GM21576 (cell line): ENCODE measurements around the gene SLITRK1.

ENCODE experiments used
- ATAC-seq: cut with Tn5 transposase; IDR thresholded peaks from one replicate; pipeline ENCODE4 v1.9.1; 2021; ENCODE audit warnings: mild to moderate bottlenecking, moderate library complexity; ENCODE audit not compliant: unreplicated experiment

Gene SLITRK1, protein sequence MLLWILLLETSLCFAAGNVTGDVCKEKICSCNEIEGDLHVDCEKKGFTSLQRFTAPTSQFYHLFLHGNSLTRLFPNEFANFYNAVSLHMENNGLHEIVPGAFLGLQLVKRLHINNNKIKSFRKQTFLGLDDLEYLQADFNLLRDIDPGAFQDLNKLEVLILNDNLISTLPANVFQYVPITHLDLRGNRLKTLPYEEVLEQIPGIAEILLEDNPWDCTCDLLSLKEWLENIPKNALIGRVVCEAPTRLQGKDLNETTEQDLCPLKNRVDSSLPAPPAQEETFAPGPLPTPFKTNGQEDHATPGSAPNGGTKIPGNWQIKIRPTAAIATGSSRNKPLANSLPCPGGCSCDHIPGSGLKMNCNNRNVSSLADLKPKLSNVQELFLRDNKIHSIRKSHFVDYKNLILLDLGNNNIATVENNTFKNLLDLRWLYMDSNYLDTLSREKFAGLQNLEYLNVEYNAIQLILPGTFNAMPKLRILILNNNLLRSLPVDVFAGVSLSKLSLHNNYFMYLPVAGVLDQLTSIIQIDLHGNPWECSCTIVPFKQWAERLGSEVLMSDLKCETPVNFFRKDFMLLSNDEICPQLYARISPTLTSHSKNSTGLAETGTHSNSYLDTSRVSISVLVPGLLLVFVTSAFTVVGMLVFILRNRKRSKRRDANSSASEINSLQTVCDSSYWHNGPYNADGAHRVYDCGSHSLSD

DNA sequence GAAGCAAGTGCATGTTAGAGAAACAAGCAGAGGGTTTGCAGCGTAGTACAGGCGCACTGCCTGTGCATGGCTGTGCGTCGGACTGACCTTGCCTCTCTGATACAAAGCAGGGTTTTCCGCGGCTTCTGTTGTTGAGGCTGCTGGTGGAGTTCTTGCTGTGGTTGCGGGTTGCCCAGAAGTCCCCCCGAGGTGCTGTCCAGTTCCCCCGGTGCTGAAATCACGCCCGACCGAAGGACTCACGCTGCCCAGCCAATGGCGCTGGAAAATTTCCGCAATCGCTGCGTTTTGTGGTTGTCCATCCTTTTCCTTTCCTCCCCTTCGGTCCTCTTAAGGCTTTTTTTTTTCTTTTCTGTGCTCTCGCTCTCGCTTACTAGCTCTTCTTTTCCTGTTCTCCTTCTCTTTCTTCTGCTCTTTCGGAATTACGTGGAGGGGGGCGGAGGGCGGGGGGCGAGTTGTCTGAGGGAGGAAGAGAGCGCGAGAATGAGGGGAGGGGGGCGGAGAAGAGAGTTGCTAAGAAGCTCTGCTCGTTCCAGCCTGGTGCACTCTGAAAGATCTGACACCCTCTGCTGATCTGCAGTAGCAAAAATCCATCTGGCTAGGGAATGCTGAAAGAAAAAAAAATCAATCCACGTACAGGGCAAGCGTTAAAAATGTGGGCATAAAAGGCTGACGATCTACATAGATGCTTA, at the start of gene SLITRK1:
Gene SLITRK1 (minus strand): TSS at position 558 of the 689 bp plus-strand sequence. CDS start 967 bp downstream, outside the sequence.
- no peak for ATAC-seq

DNA sequence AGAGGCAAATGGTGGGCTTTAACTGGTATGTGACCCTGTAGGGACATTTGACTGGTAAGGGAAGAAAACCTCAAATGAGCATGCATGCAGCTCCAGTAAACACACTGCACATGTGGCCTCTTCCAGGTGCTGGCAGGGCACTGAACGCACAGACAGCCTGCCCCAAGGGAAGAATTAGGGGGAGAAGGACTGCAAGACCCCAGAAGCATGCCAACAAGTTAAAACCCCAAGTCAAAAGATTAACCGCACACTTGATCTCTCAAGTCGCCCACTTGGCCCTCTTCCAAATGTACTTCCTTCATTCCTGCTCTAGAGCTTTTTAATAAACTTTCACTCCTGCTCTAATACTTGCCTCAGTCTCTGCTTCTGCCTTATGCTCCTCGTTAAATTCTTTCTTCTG, 46.9 kb upstream of the SLITRK1 start:
- ATAC-seq, result no peak

DNA sequence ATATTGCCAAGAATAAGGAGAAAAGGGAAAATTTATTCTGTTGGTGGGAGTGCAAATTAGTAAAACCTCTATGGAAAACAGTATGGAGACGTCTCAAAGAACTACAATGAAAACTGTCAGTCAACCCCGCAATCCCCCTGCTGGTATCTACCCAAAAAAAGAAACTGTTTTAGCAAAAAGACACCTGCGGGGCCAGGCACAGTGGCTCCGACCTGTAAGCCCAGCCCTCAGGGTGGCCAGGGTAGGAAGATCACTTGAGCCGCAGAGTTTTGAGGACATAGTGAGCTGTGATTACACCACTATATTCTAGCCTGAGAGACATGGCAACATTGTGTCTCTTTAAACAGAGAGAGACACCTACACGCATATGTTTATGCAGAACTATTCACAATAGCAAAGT, 37.5 kb upstream of the SLITRK1 start:
- no peak for ATAC-seq

DNA sequence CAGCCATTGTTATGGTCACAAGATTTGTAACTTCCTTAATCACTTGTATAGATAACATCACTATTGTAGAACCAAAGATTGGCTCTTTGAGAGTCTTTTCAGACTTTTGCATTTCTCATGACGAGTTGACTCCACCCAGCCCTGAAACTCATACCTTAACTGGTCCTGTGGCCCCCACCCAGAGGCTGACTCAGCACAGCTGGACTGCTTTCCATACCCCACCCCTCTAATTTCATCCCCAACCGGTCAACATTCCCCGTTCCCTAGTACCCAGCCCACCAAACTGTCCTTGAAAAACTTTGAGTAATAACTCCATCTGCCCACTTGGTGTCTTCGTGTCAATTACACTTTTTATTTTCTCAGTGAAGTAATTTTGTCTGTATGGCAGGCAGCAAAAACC, 32.1 kb upstream of the SLITRK1 start:
- ATAC-seq, result no peak

DNA sequence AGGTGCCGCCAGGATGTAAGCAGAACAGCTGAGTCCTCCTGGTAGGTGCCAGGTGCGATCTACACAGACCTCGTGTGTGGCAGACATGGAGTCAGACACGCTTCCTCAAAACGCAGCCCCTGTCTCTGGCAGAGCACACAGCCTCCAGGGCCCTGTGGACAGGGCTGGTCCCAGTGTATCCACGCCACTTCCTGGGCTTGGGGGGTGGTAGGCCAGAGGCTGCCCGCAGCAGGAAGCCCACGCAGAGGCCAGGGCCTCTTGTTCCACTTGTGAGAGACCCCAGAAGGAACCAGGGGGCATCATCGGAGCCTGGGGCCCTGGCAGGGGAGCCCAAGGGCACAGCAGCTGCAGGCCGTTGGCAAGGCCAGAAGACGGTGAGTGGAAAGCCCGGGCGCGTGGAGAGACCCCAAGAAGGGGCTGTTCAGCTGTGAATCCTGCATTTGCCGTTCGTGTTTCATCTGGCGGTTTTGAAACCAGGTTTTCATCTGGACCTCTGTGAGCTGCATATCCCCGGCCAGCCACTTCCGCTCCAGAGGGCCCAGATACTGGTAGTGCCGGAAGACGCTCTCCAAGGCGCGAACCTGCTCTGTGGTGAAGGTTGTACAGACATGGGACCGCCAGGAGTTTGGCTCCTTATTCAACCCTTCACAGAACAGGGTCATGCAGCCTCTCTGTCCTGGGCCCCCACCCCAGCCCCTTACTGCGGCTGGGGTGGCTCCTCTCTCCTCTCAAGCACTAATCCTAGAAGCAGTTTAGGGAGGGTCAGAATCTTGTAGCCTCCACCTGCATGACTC, 25.1 kb upstream of the SLITRK1 start:
- no peak for ATAC-seq

DNA sequence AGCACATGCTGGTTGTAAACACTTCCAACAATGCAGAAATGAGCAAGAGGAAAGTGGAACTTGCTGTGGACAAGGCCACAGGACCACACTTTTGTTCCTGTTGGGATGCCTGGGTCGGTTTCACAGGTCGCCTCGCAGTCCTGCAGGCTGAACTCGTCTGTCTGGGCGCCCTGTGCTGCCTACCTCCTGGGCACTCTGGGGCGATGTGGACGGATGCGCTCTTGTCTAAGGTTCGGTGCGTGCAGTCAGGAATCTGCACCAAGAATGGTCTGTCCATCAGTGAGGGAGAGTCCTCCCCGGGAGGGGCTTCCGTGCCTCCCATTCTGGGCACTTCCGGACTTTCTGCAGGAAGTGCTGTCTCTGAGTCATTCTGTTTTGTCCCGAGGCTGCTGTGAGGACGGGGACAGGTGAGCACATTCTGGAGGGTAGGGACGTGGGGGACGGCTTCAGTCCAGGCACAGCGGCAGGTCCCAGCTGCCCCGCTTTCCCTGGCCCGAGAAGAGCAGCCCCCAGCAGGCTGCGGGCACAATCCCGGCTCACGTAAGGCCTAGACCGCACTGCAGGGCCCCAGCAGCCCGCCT, 24.1 kb upstream of the SLITRK1 start:
- ATAC-seq, result no peak

DNA sequence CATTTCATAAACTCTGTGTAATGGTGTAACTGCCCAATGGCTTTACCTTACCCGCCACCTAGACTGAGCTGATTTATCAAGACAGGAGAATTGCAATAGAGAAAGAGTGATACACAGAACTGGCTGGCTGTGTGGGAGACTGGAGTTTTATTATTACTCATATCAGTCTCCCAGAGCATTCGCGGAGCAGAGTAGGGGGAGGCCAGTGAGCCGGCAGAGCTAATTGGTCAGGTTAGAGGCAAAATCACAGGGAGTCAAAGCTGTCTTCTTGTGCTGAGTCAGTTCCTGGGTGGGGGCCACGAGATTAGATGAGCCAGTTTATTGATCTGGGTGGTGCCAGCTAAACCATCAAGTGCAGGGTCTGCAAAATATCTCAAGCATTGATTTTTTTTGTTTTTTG, 23.4 kb upstream of the SLITRK1 start:
- ATAC-seq, result no peak

DNA sequence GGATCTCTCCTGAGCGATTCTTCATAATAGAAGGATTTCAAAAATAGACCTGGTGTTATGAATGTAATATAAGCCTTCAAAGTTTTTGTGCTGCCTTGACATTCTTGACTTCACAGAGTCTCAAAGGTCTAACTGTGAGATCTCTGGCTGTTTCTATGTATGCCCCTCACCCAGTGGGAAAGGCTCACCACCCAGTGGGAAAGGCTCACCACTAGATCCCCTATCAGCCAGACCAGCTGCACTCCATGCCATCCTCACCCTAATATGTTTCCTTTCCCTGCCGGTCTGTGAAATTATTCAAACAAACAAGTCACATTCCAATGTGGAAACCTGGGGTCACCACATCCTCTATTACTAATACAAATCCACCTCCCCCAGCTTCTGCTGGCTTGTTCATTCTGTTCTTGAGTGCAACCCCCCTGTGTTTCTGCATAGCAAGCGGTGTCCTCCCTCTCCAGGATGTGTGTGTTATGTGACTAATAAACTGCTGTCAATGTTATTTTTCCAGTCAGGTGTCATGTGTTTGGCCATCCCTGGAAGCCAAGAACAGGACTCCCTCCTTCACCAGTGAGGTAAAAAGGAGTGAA, 13.8 kb upstream of the SLITRK1 start:
- ATAC-seq, result no peak

DNA sequence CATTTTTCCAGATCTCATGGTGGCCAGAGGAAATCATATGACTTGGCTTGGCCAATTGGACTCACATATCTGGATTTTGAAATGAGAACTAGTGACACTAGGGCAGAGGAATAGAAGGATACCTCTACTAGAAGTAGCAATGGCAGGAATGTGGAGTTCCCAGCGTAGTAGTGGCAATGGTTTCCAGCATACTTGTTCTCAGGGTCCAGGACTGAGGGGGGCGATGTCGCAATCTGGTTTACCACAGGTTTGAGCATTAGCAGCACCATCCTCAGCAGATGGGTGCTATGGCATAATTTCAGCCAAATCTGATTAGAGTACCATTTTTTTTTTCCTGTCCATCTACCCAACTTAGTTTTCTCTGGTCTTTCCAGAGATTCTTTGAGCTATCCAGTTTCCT, 8.1 kb upstream of the SLITRK1 start:
- no peak for ATAC-seq

DNA sequence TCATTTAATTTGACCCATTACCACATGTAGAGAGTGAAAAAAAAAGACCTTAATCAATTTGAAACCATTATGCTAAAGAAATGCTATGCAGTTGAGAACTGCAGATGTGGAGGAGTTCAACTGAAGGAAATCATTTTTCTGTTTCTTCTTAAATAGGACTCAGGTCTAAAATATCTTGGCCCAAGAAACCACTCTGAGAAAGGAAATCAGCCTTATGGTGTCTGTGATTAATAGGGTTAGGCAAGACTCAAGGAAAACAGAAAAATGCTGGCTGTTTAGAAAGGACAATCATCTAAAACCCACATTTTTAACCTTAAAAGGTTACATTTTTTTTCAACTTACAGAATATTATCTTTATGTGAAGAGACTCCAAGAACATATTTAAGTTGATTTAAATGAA, 1.9 kb upstream of the SLITRK1 start:
- ATAC-seq, result no peak

DNA sequence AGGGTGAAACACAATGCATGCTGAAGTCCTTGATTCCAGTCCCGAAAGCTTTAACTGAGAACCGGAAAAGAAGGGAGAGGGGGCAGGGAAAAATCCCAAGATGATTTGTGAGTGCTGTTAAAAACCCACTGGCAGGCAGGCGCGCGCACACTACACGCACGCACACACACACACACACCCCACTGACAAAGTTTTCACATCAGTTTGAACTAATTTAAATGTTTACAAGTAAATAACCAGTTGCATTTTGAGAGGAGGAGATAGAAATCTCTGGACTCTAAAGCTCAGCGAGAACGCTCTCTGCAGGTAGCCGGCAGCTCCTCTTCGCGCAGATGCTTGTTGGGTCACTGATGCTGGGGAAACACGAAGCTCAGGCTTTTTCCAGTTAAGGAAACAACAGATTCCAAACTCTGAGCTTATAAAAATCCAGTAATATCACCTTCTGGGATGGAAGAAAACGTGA, 818 bp upstream of the SLITRK1 start:
- no peak for ATAC-seq

DNA sequence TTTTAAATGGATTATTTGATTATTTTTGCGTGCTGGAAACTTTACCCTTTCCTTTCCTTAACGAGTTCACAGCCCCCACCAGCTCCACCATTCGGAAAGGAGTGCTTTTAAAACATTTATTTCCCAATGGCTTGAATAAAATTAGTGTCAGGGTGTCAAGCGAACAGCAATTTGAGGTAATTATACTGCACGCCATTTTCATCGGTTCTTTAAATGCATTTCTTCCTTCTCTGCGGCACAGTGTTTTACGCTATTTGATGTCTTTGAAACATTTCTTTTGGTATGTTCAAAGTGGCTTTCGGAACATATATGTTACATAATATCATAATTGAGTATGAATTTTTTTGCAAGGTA, 309 bp upstream of the SLITRK1 start:
- ATAC-seq, result no peak

DNA sequence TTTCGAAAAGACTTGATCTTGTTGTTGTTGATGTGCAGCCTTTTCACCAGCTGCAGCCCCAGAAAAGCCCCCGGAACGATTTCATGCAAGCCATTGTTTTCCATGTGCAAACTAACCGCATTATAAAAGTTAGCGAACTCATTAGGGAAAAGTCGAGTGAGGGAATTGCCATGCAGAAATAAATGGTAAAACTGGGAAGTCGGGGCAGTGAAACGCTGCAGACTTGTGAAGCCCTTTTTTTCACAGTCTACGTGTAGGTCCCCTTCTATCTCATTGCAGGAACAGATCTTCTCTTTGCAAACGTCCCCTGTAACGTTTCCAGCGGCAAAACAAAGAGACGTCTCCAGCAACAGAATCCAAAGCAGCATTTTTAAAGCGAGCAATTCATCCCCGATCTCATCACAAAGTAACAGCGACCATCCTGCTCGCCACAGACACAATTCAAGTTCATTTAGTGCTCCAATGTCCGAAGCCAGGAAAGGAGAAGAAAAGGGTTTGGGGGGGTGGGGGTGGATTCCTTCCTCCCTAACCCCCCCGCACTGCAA, 1.1 kb downstream of the SLITRK1 start:
- ATAC-seq, result no peak

DNA sequence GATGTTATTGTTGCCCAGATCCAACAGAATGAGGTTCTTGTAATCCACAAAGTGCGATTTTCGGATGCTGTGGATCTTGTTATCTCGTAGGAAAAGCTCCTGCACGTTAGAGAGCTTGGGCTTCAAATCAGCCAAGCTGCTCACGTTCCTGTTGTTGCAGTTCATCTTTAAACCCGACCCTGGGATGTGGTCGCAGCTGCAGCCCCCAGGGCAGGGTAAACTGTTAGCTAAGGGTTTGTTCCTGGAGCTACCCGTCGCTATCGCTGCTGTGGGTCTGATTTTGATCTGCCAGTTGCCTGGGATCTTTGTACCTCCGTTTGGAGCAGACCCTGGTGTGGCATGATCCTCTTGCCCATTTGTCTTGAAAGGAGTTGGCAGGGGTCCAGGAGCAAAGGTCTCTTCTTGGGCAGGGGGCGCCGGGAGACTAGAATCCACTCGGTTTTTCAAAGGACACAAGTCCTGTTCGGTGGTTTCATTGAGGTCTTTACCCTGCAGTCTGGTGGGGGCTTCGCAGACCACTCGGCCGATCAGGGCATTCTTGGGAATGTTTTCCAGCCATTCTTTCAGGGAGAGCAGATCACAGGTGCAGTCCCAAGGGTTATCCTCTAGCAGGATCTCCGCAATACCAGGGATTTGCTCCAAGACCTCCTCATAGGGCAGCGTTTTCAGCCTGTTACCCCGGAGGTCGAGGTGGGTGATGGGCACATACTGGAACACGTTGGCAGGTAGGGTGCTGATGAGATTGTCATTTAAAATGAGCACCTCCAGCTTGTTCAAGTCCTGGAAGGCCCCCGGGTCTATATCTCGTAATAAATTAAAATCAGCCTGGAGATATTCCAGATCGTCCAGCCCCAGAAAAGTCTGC, 1.8 kb downstream of the SLITRK1 start:
- no peak for ATAC-seq

DNA sequence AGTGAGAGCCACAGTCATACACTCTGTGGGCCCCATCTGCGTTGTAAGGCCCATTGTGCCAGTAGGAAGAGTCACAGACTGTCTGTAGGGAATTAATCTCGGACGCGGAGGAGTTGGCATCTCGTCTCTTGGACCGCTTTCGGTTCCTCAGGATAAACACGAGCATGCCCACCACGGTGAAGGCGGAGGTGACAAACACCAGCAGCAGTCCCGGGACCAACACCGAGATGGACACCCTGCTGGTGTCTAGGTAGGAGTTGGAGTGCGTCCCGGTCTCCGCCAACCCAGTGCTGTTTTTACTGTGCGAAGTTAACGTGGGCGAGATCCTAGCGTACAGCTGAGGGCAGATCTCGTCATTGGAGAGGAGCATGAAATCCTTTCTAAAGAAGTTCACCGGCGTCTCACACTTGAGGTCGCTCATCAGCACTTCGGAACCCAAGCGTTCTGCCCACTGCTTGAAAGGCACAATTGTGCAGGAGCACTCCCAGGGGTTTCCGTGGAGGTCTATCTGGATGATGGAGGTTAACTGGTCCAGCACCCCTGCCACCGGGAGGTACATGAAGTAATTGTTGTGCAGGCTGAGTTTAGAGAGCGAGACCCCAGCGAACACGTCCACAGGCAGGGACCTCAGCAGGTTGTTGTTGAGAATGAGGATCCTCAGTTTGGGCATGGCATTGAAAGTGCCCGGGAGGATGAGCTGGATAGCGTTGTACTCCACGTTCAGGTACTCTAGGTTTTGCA, 2.7 kb downstream of the SLITRK1 start:
- ATAC-seq, result no peak

DNA sequence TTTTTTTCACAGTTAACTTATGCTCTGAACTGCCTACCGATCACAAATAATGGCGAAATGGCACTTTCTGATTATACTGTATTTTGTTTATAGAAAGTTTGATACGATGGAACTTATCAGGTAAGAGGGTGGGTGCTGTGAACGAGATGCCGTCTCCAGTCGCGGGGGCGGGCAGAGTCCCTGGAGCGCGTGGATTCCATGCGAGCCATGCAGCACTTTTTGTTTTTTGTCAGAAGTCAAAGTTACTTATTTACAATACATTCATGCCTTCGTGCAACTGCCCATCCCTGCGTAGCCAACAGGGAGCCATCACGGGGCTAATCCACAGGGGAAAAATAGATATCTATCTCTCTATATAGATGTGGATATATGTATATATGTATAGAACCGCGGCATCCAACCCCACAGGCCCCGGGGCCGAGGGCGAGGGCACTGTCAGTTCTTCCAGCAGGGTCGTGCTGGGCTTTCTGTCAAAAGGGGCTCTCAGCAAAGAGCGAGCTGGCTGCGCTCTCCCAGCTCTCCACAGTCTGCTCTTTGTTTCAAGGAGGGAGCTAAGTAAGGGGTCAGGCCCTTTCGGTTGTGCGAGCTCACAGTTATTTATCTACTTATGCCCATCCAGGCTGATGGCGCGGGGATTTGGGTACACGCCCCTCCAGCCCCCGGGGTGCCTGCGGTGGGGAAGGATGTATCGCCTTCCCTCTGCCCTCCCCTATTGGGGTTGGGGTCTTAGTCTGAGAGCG, 3.4 kb downstream of the SLITRK1 start:
- no peak for ATAC-seq

DNA sequence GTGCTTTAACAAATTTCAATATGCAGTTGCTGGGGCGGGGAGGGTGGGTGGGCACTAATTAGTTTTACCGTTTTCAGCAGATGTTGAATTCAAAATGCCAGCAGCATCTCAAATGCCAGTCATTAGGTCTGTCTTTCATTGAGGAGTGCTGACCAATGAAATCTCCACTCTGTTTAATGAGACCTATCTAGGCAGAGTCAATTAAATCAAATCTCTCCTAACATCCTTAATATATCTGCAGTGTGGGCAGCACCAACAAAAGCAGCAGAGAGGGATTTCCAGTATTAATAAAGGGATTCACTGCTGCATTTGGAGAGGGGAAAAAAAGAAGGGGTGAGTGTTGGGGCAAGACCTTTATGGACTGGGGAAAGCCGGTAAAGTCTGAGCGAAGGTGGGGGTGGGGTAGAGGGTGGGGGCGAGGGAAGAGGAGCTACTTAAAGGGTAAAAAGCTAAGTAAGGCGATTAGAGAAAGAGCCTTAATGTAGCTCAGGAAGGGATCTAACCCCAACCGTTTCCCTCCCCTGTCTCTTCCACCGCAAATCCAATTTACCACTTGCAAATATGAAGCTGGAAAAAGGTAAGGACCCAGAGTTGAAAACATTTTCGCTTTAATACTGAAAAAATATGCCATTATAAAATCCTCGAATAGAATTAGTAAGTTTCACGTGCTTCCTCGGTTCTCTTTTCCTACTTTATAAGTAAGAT, 4.5 kb downstream of the SLITRK1 start:
- ATAC-seq, result no peak
